GM21447 (cell line): Measurements from ENCODE around the gene POU2F2.
"Not testable (repeated sequence)": the region's sequence is repeated elsewhere in the genome, so short reads cannot be mapped to it uniquely, and the experiment has no call there.

Experiments
- ATAC-seq: cut with Tn5 transposase; IDR thresholded peaks from one replicate; pipeline ENCODE4 v1.9.1; 2021; ENCODE audit not compliant: unreplicated experiment

The POU2F2 gene

DNA sequence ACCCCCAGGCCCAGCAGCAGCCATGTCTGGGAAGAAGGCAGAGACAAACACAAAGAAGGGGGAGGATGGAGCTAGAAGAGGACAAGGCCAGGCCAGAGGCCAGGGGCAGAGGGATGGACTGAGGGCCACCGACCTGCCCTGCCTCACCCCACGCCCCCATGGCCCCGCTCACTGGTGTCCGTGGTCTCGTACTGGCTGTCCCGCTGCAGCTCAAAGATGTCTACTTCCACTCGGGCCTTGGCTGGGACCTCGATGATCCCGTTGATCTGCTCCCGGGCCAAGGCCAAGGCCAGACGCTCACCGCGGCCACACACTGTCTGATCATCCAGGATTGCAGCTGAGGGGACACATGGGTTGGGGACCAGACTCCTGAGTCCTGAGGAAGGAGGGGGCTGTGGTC is 67.2 kb downstream of the POU2F2 start:
- no peak for ATAC-seq

DNA sequence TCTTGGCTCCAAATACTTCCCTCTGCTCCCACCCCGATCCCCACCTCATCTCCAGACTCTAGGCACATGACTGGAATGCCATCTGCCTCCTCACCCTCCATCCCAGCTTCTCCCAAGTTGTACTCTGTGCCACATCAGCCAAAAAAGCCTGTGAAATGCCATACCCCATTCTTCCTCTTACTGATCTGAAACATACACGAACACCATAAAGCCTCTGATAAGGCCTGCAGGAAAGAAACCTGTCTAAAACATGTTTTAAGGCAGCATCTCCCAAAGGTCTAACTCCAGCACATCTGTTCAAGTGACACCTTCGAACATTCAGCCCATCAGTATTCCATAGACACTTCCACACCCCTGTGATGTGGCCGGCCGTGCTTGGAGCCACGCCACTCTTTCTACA is 67.8 kb downstream of the POU2F2 start:
- ATAC-seq = no peak

DNA sequence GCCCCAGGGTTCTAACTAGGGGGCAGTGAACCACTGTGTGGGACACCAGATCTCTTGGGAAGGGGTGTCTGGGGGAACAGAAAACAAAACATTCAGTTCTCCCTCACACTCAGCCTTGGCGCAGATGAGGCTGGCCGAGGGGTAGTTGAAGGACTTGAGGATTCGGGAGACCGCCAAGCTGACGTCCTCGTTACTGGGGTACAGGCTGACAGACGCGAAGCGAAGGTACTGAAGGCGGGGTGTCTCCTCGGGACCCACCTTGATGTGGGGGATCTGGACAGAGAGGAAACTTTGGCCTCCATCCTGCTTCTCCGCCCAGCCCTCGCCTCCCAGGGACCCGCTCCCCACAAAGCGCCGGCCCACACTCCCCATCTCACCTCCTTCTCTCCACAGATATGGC is 69.9 kb downstream of the POU2F2 start:
- no peak for ATAC-seq

DNA sequence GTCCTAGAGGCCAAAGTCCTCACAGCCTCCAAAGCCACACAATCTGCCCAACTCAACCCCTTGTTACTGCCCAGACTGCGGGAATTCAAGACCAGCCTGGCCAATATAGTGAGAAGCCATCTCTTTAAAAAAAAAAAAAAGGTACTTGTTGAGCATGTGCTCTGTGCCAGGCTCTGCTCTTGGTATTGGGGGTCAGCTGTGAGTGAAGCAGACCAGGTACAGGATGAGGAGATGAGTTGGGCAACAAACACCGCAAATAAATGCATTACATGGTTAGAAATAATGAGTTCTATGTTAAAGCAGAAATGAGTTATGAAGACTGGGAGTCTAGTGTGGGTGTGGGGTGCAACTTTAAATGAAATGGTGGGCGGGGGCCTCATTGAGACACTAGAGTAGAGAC is 72.1 kb downstream of the POU2F2 start:
- no peak for ATAC-seq

DNA sequence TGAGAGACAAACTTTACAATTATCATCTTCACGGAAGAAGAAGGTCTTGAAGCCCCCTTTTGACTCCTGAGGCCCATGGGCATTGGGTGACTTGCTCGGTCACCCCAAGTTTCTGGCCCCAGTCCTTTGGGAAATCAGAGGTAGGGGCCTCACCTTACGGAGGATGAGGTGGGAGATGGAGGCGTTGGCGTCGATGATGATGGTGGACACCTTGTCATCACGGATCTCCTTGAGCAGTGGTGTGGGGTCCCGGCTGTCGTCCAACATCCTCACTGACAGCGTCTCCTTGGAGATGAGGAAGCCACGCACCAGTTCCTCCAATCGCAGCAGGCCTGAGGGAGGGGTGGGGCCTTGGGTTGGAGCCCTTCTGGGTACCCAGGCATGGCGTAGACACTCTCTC is 73.0 kb downstream of the POU2F2 start:
- no peak for ATAC-seq

DNA sequence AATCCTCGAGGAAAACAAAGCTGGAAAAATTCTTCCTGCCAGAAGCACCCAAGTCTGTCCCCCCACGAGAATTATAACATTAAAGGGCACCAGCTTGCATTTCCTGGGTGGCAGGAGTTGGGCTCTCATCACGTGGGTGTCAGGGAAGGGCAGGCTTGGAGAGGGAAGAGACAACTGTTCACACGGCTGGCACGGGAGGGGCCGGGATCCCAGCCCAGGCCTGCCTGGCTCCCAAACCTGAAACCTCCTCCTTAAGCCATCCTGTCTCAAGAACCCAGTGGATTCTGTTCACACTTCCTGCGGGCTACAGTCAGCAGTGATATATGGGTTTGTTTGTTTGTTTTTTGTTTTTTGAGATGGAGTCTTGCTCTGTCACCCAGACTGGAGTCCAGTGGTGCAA is 74.4 kb downstream of the POU2F2 start:
- no peak for ATAC-seq

DNA sequence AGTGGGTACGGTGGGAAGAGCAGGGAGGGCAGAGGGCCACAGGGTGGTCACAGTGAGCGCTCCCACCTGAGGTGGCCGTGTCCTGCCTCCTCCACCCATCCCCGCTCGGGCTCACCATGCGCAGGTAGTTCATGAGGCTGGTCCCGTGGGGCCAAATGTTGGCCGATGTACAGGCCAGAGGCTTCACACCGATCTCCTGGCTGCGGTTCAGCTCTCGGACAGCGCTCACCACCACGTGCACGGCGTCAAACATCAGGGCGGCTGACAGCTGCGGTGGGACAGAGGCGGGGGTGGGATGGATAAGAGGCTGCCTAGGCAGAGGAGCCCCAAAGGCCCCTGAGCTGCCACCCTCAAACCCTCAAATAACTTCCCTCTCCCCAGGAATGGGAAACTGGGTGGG is 78.0 kb downstream of the POU2F2 start:
- ATAC-seq = no peak

DNA sequence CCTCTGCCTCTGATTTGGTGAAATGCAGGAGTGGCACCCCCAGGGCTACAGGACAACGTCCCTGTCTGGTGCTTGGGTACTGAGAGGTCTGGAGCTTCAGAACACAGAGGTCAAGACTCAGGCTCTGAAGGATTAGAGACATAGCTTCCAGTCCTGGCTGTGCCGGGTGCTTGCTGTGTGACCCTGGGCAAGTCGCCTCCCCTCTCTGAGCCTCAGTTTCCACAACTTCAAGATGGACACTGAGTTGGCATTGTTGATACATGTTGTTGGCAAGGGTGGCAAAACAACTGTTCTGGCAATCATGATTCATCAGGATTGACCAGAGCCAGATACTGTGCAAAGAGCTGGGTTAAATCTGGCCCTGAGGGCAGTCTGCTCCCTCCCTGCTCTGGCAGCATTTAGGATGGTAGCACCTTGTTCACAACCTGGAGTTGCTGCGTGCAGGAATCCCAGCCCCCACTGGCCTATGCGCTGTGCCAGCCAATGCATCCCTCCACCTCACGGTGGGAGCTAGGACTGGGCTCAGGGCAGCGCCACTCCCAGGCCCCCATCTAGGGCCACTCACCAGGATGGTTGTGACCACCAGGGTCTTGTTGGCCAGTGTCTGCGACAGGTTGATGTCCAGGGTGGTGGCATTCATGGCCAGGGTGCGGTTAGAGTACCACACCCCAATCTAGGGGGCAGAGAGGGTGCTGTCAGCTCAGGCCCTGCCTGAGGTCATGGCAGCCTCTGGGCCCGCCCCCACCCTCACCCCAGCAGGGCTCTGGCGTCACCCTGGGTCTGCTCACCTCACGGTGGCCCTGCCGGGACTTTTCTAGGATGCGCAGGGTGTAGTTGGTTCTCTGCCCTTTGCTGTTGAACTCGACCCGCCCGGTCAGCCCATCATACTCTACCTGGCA is 79.0 kb downstream of the POU2F2 start:
- no peak for ATAC-seq

DNA sequence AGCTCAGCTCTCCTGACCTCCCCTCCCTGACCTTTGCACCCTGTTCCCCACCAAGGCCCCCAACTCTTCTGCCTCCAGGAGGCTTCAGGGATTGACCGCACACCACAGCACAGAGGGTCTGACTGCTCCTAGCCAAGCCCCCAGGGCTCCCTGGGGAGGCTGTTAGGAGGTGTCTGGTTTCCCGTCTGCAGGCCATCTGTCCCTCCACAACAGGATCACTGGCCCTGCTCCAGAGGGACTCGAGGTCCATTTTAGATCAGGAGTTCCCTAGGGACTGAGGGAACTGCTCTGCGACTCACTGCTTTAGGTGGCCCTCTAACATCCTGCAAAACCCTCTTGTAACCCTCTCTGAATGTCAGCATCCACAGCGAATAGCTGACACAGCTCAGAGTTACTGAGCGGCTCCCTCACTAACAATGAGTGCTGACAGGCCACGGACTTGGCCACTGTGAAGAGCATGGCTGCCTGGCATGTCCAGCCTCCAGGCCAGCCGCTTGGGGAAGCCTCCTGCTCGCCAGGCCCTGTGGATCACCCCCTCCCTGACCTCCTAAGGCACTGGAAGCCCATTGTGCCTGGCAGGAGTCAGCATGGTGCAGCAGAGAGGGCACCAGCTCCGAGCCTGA is 79.9 kb downstream of the POU2F2 start:
- no peak for ATAC-seq

DNA sequence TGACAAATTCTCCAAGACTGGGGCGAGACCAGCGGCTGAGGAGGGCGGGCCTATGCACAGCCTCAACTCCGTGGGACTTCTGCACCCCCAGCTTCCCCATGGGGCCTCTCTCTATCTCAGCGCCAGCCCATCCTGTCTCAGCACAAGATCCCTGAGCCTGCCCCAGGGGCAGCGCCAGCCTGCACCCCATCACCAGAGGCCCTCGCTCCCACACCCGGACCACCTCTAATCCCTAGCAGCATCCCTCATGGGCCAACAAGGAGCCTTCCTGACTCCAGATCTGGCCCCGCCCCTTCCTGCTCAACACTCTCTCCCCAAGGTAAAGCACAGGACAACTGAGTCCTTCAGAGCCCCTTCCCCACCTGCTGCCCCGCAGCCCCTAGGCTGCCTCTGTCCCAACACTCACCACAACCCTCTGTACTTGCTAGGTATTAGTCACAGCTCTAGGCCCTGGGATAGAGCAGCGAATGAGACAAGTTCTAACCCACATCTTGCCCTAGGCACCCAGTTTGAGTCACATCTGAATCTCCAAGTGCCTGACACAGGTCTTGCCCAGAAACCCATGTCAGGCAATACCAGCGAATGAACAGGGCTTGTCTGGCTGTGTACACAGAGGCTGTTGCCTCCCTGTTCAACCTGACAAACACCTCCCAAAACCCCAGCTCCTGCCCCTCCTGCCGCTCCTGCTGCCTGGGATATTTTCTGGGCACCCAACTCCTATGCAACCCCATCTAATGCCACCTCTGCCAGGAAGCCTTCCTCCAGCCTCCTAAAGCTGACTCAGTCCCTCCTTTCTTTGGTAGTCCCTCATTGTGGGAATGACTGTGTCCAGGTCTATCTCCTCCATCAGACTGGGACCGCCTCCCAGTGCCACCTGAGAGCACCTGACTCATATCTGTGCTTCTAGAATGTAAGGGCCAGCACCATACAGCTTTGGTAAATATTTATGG is 80.8 kb downstream of the POU2F2 start:
- ATAC-seq = no peak

DNA sequence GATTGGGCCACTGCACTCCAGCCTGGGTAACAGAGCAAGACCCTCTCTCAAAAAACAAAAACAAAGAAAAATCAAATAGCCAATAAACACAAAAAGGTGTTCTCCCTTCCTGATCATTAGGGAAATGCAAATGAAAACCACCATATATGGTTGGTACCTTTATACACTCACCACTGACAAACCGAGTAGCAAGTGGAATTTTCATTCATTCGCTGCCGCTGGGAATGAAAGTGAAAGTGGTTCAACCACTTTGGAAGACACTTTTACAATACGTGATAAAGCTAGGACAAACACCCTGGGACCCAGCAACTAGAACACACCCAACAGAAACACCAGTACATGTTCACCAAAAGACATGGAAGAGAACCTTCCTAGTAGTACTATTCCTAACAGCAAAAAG is 83.3 kb downstream of the POU2F2 start:
- ATAC-seq = no peak

DNA sequence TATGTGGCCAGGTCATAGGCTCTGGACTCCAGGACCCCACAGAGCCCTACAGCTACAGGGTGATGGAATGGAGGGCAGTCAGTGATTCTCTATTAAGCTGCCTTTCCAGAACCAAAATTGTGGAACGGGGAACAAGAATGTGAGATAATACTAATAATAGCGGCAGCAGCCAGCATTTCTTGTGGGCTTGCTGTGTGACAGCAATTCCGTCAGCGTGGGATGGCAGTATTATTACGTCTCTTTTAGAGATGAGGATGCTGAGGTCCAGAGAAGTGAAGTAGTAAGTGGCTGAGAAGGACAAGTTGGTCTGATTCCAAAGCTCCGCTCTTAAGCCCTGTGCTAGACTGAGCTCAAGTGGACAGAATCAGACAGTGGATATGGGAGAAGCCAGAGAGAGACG is 86.7 kb downstream of the POU2F2 start:
- ATAC-seq = no peak

DNA sequence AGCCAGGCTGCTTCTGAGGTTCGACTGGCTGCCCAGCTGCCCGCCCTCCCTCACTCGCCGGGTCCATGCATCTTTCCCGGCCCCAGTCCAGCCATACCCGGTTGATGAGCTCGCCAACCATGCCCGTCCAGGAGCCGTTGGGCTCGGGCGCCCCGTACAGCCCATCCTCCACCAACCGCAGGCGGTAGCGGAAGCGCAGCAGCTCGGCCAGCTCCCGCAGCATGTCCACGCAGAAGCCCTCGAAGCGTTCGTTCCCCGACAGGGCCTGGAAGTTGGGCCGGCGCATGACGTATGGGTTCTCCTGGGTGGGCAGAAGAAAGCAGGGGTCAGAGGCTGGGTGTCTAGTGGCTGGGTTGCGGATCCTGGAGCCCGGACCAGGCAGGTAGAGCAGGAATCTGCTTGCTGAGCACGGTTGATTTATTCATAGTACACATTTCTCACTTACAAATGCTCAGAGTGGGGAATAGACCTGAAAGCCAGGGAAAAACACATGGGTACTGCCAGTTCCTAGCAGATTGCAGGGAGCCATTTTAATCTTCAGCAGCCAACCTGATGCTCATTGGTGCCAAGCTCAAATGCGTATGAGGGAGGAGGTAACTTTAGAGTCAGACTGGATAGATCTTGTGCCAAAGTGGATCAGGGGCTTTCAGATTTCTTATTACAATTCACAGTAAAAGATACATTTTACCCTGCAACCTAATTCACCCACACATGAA is 89.6 kb downstream of the POU2F2 start:
- no peak for ATAC-seq

DNA sequence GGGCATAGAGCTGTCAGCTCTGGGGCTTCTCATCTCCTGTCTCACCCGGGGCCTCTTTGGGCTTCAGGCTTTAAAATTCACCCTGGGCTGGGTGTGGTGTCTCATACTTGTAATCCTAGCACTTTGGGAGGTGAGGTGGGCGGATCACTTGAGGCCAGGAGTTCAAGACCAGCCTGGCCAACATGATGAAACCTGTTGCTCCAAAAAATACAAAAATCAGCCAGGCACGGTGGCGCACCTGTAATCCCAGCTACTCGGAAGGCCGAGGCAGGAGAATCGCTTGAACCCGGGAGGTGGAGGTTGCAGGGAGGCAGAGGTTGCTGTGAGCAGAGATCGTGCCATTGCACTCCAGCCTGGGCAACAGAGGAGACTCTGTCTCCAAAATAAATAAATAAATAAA is 91.8 kb downstream of the POU2F2 start:
- not testable (repeated sequence) for ATAC-seq

DNA sequence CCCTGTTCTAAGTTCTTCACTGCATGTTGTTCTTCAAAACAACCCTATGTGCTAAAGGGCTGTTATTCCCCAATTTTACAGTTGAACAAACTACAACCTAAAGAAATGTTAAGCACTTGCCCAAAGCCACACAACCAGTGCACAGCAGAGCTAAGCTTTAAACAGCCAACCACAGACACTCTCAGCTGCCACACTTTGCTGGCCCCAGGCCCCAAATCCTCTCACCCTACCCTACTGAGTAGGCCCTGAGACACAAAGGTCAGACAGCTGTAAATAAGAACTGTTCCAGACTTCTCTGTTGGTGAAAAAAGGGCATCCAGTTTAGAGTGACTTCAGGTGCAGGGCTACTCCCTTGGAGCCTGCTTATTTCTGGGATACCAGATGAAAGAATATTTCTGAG is 92.2 kb downstream of the POU2F2 start:
- no peak for ATAC-seq

DNA sequence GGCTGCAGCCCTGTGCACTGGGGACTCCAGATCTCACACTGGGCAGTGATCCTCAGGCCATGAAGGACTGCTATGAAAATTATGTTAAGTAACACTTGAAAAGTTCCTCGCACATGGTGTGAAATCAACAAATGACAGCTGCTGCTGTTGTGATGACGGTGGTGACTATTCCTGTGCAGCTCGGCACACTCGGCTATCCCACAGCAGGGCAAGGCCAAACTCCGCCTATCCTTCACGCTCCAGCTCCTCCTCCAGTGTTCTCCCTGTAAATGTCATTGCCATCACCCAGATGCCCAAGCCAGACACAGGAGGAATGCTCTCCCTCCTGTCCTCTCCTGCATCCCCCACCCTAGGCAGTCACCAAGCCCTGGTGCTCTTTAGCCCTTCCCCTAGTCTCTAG is 93.6 kb downstream of the POU2F2 start:
- no peak for ATAC-seq

DNA sequence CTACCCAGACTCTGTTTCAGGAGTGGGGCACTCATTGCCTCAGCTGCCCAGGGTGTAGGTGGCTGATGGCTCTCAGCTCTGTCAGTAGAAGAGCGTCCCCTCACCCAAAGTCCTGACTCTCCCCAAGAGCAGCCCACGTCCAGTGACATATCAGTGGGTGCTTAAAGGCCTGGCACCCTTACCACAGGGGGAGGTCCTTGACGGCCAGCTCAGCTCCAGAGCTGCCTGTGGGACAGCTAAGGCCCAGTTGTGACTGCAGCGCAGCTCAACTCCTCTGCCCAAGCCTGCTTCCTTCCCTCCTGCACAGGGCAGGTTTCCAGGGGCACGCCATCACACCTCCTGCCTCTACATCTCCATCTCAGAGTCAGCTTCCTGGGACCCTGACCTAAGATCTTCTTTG is 94.6 kb downstream of the POU2F2 start:
- ATAC-seq = no peak
